Measurements from ENCODE around the gene MED4.

DNA sequence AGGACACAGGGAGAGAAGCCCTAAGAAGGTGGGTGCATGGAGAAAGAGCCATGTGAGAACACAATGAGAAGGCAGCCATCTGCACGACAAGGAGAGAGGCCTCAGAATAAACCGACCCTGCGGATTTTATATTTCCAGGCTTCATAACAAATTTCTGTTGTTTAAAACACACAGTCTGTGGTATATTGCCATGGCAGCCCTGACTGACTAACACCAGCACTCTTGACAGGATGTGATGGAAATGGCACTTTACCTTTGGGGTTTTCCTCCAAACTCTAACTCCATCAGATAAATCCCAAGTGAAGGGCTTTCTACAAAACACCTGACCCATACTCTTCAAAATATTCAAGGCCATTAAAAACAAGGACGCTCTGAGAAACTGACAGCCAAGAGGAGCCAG lies 13.2 kb upstream of the MED4 start:
- no peak for TF ChIP-seq POLR2A (IDR thresholded peaks at IDR 0.05)
- TF ChIP-seq, protein P1, sequence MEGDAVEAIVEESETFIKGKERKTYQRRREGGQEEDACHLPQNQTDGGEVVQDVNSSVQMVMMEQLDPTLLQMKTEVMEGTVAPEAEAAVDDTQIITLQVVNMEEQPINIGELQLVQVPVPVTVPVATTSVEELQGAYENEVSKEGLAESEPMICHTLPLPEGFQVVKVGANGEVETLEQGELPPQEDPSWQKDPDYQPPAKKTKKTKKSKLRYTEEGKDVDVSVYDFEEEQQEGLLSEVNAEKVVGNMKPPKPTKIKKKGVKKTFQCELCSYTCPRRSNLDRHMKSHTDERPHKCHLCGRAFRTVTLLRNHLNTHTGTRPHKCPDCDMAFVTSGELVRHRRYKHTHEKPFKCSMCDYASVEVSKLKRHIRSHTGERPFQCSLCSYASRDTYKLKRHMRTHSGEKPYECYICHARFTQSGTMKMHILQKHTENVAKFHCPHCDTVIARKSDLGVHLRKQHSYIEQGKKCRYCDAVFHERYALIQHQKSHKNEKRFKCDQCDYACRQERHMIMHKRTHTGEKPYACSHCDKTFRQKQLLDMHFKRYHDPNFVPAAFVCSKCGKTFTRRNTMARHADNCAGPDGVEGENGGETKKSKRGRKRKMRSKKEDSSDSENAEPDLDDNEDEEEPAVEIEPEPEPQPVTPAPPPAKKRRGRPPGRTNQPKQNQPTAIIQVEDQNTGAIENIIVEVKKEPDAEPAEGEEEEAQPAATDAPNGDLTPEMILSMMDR (IDR thresholded peaks at IDR 0.05) = no peak
